Osteoblast (primary cell): Measurements from ENCODE around the gene NOXA1. TPM values are rescaled to one million over a fixed set of nuclear protein-coding genes. Genes with fewer than 3 reads are reported as not detected.

Experiments
- DNase-seq: peaks from one replicate; pipeline ENCODE4 v3.0.0; 2011; ENCODE audit warnings: low spot score, mixed read lengths; ENCODE audit not compliant: insufficient read length; ENCODE audit errors: missing footprints
- H2AFZ ChIP-seq: 2 replicates; pipeline ENCODE4 v1.6.0; 2011; ENCODE audit warnings: mild to moderate bottlenecking, low read length
- H3K27ac ChIP-seq: 2 replicates; pipeline ENCODE4 v1.5.1; 2011; ENCODE audit warnings: mild to moderate bottlenecking, low read depth, low read length, moderate library complexity
- H3K27me3 ChIP-seq: 2 replicates; pipeline ENCODE4 v1.6.0; 2012; ENCODE audit warnings: mild to moderate bottlenecking, control low read depth, inconsistent platforms, low read length, moderate library complexity; ENCODE audit not compliant: insufficient read depth
- H3K36me3 ChIP-seq: 2 replicates; pipeline ENCODE4 v1.5.1; 2011; ENCODE audit warnings: mild to moderate bottlenecking, low read length, control low read depth, moderate library complexity; ENCODE audit not compliant: insufficient read depth
- H3K4me1 ChIP-seq: 2 replicates; pipeline ENCODE4 v1.5.1; 2011; ENCODE audit warnings: mild to moderate bottlenecking, low read length, control low read depth, moderate library complexity; ENCODE audit not compliant: insufficient read depth
- H3K4me2 ChIP-seq: 2 replicates; pipeline ENCODE4 v1.6.0; 2011; ENCODE audit warnings: mild to moderate bottlenecking, low read length; ENCODE audit not compliant: insufficient read depth
- H3K4me3 ChIP-seq: fragments of 200-600 bp; sonication (generic); 3 replicates; pipeline ENCODE4 v1.5.1; 2012; ENCODE audit warnings: mild to moderate bottlenecking, low read length, inconsistent platforms; ENCODE audit not compliant: insufficient read depth
- H3K79me2 ChIP-seq: 2 replicates; pipeline ENCODE4 v1.6.0; 2012; ENCODE audit warnings: mild to moderate bottlenecking, low read length, control low read depth, inconsistent platforms; ENCODE audit not compliant: insufficient read depth
- H3K9me3 ChIP-seq: 2 replicates; pipeline ENCODE4 v1.5.1; 2011; ENCODE audit warnings: low read depth, low read length, control low read depth
- H4K20me1 ChIP-seq: 2 replicates; pipeline ENCODE4 v1.6.0; 2012; ENCODE audit warnings: mild to moderate bottlenecking, low read length, control low read depth; ENCODE audit not compliant: insufficient read depth
- total RNA-seq: library from RNA; depleted of rRNA; stranded (reverse); fragments of >200 nt; gene quantifications from 2 replicates; pipeline ENCODE4 v1.2.3, GENCODE V29; 2012
- TF ChIP-seq, protein P1 (sequence below): IDR thresholded peaks from 2 replicates; pipeline ENCODE4 v1.5.1; 2011; ENCODE audit warnings: mild to moderate bottlenecking, low read depth, low read length, moderate library complexity; ENCODE audit errors: extremely low read depth

NOXA1 gene
- total RNA-seq, 1 donor = 0.36 TPM

DNA sequence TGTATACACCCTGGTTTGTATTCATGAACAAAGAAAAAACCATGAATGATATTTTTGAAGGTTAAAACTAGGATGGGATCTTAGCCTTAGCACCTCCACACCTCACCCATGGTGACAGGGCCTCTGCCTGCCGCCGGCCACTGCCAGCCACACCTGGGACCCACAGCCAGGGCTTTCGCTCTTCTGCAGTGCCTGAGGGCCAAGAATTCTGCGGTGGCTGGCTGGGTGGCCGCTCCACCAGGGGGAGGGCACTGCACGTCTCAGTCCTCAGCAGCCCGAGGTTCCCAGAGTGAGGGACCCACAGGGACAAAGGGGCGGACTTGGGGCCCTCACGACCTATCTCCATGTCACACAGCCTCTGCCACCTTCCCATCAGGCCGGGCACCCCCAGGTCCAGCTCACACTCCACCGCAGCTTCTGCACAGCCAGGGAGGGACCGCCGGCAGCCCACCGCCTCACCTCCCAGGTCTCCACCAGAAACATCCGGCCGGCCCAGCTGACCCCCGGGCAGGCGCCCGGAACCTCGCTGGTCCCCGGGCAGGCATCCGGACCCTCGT is 7.1 kb upstream of the NOXA1 start:
- Histone ChIP-seq H3K4me3 (no peak overlapping the region), H3K27ac (no peak overlapping the region)

DNA sequence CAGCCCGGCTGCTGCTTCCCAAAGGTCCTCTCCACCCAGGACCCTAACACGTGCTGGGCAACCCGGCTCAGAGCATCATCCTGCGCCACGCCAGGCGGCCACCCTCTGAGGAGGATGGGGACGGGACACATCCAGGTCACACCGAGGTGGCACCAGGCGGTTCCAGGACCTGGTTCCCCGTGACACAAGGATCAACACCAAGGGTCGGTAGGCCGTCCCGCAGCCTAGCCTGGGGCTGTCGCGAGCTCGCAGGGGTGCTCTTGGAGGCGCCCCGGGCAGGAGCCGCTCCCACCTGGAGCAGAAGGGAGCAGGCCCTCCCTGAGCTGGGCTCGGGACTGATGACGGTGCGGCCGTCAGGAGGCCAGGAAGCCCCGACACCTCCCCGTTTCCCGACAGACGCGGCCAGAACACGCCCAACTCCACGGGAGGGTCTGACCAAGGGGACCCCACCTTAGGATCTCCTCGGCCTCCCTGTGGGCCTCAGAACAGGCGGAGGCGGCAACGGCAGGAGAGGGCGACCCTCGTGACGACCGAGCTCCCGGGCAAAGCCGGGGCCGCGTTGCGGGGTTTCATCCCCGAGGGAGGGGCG is 6.5 kb upstream of the NOXA1 start:
- Histone ChIP-seq H4K20me1 (peaks cover 12% of the 10 kb centered on the region), H3K27me3 (no peaks in the 10 kb centered on the region), H3K4me3 (peak overlapping the region; percentile 51), H3K4me1 (peaks cover 13% of the 10 kb centered on the region), H3K79me2 (peaks cover 26% of the 10 kb centered on the region), H3K4me2 (peak overlapping the region; percentile 37), H2AFZ (no peak overlapping the region), H3K27ac (no peak overlapping the region), H3K36me3 (no peaks in the 10 kb centered on the region), H3K9me3 (no peaks in the 10 kb centered on the region)
- DNase-seq = no peak
- TF ChIP-seq, protein P1, sequence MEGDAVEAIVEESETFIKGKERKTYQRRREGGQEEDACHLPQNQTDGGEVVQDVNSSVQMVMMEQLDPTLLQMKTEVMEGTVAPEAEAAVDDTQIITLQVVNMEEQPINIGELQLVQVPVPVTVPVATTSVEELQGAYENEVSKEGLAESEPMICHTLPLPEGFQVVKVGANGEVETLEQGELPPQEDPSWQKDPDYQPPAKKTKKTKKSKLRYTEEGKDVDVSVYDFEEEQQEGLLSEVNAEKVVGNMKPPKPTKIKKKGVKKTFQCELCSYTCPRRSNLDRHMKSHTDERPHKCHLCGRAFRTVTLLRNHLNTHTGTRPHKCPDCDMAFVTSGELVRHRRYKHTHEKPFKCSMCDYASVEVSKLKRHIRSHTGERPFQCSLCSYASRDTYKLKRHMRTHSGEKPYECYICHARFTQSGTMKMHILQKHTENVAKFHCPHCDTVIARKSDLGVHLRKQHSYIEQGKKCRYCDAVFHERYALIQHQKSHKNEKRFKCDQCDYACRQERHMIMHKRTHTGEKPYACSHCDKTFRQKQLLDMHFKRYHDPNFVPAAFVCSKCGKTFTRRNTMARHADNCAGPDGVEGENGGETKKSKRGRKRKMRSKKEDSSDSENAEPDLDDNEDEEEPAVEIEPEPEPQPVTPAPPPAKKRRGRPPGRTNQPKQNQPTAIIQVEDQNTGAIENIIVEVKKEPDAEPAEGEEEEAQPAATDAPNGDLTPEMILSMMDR = no peak

More for the DNA sequence above, 7.1 kb upstream of the NOXA1 start:
- no peak overlapping the region for H3K4me2 ChIP-seq
- no peak overlapping the region for H2AFZ ChIP-seq
- DNase-seq = peak; percentile 87
- peaks cover 17% of the 10 kb centered on the region for H3K4me1 ChIP-seq
- TF ChIP-seq, protein P1 = no peak
- peaks cover 20% of the 10 kb centered on the region for H3K79me2 ChIP-seq
- no peaks in the 10 kb centered on the region for H3K9me3 ChIP-seq
- H3K36me3 ChIP-seq = no peaks in the 10 kb centered on the region
- peaks cover 13% of the 10 kb centered on the region for H4K20me1 ChIP-seq
- H3K27me3 ChIP-seq = no peaks in the 10 kb centered on the region

DNA sequence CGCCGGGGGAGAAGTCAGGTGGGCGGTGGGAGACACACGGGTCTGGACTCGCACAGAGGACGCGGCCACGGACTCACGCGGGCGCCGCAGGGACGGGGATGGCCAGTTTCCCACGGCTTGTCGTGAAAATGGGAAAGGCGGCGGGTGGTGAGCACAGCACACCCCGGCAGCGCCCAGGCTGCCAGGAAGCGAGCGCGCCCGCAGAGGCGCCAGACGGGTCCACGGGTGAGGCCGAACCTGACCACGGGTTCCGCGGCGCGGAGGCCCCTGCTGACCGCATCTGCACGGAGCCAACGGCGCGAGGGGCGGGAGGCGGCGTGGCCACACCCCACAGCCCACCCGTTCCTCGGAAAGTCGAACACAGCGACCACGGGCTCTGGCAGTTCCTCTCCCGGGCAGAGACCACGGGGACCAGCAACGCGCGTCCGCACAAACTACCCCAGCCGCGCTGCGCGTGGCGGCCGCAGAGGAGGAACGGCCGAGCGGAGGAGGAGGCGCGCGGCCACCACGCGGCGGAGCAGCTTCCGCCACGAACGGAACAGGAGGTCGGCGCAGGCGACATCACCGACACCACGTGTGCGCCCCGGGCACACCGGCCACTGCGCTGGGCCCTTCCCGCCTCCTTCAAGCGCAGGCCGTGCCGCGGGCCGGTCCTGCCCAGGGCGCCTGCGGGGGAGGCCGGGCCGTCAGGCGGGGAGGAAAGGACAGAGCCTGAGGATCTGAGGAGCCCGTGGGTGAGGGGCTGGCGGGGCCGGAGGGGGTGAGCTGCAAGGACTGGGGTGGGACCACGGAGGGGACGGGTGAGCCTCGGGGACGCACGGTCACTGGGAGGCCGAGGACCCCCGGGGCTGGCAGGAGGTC is 5.8 kb upstream of the NOXA1 start:
- Histone ChIP-seq H3K27ac (no peak overlapping the region), H3K27me3 (no peaks in the 10 kb centered on the region), H3K4me1 (peaks cover 11% of the 10 kb centered on the region), H3K4me2 (peak overlapping the region; percentile 37), H2AFZ (no peak overlapping the region), H3K79me2 (peaks cover 34% of the 10 kb centered on the region), H3K4me3 (peak overlapping the region; percentile 51), H4K20me1 (peaks cover 12% of the 10 kb centered on the region), H3K9me3 (no peaks in the 10 kb centered on the region), H3K36me3 (no peaks in the 10 kb centered on the region)
- no peak for DNase-seq
- TF ChIP-seq, protein P1 = no peak
